Bronchial epithelial cell (primary cell): ENCODE results near the gene RANBP9. TPM values are rescaled to one million over a fixed set of nuclear protein-coding genes. Genes with fewer than 3 reads are reported as not detected.

Source experiments
- DNase-seq: peaks from one replicate; pipeline ENCODE4 v3.0.0-alpha.2; 2010; ENCODE audit warnings: low read depth
- FAIRE-seq: peaks from 2 replicates; lab custom pipeline; 2011; peaks lifted over from hg19 to GRCh38; lab: Jason Lieb, UNC
- H3K27me3 ChIP-seq: 2 replicates; pipeline ENCODE4 v1.5.1; 2011; ENCODE audit warnings: low read length; ENCODE audit not compliant: control insufficient read depth, insufficient read depth
- H3K36me3 ChIP-seq: 2 replicates; pipeline ENCODE4 v1.5.1; 2011; ENCODE audit warnings: low read length; ENCODE audit not compliant: control insufficient read depth, insufficient read depth
- H3K4me3 ChIP-seq: 2 replicates; pipeline ENCODE4 v1.5.1; 2011; ENCODE audit warnings: mild to moderate bottlenecking, low read depth, low read length, control low read depth
- CTCF ChIP-seq: IDR thresholded peaks from 2 replicates; pipeline ENCODE4 v1.5.1; 2011; ENCODE audit warnings: mild to moderate bottlenecking, moderate library complexity, low read length, control low read depth, inconsistent platforms; ENCODE audit not compliant: insufficient read depth, severe bottlenecking
- total RNA-seq: library from RNA; depleted of rRNA; stranded (reverse); fragments of >200 nt; gene quantifications from 2 replicates; pipeline ENCODE4 v1.2.1, GENCODE V29; 2014

Gene RANBP9
- total RNA-seq, 1 donor from 2014 or later: 27.4 TPM

- Histone ChIP-seq H3K27me3 (no peaks in the 10 kb centered on the region), H3K36me3 (peaks cover 2% of the 10 kb centered on the region), H3K4me3 (no peak overlapping the region)
- FAIRE-seq (no peak), DNase-seq (no peak)
- no peak for TF ChIP-seq CTCF
Measured at GRCh38 chr6:13654496-13654895, 57.1 kb downstream of the RANBP9 start.

- peaks cover 2% of the 10 kb centered on the region for H3K36me3 ChIP-seq
- no peak overlapping the region for H3K4me3 ChIP-seq
- DNase-seq: no peak
- H3K27me3 ChIP-seq: no peaks in the 10 kb centered on the region
- no peak for TF ChIP-seq CTCF
- no peak for FAIRE-seq
Measured at GRCh38 chr6:13653296-13653695, 58.3 kb downstream of the RANBP9 start.

GRCh38 chr6:13649393-13649792, 62.2 kb downstream of the RANBP9 start:
- DNase-seq: no peak
- no peak overlapping the region for H3K4me3 ChIP-seq
- peaks cover under 1% of the 10 kb centered on the region for H3K36me3 ChIP-seq
- no peak for TF ChIP-seq CTCF
- no peak for FAIRE-seq
- H3K27me3 ChIP-seq: no peaks in the 10 kb centered on the region

GRCh38 chr6:13648850-13649249, 62.8 kb downstream of the RANBP9 start:
- FAIRE-seq (no peak), DNase-seq (no peak)
- TF ChIP-seq CTCF: no peak
- Histone ChIP-seq H3K4me3 (no peak overlapping the region), H3K36me3 (peaks cover 1% of the 10 kb centered on the region), H3K27me3 (no peaks in the 10 kb centered on the region)

GRCh38 chr6:13643125-13643524, 68.5 kb downstream of the RANBP9 start:
- DNase-seq (no peak), FAIRE-seq (no peak)
- H3K36me3 ChIP-seq: peaks cover 3% of the 10 kb centered on the region
- no peak for TF ChIP-seq CTCF
- no peak overlapping the region for H3K4me3 ChIP-seq
- no peaks in the 10 kb centered on the region for H3K27me3 ChIP-seq

GRCh38 chr6:13641315-13641714, 70.3 kb downstream of the RANBP9 start:
- TF ChIP-seq CTCF: no peak
- H3K4me3 ChIP-seq: no peak overlapping the region
- DNase-seq (no peak), FAIRE-seq (no peak)
- H3K36me3 ChIP-seq: peaks cover 5% of the 10 kb centered on the region
- no peaks in the 10 kb centered on the region for H3K27me3 ChIP-seq
